ENCODE results near the gene KRT6B.

Gene KRT6B

DNA sequence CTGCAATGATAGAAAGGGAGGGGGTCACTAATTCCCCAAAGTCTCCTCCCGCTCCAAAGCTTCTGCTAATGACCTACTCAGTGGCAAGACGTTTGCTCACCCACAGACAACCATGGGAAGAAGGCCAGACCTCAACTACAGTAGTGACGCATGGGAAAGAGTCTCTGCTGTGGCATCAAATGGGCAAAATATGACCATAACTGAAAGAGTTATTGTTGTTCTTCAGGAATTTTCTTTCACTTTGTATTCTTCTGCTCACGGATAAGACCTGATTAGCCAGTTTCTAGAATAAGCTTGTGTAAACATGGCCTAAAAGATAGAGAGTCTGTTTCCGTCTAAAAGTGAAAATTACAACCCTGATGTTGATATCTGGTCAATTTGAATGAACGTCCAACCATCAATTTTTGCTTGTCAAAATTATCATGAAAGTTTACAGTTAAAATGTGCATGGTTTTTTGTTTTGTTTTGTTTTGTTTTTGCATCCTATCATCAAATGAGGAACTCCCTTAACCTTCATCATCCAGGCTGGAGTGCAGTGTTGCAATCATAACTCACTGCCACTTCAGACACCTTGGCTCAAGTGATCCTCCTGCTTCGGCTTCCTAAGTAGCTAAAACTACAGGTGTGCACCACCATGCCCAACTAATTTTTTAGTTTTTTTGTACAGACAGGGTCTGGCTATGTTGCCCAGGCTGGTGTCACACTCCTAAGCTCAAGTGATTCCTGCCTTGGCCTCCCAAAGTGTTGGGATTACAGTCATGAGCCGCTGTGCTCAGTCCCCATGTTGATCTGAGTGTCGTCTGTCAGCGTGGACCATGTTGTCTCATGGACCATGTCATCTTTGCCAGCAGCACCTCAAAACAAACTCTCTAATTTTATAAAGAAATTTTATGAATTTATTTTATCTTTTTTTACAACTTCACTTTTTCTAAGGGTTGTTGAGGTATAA is 7.0 kb downstream of the KRT6B start:
- TF ChIP-seq TCF12 (IDR thresholded peaks at IDR 0.05; ENCODE audit: low read depth) (no peak), NFIC (IDR thresholded peaks at IDR 0.05) (no peak), EP300 (IDR thresholded peaks at IDR 0.05; ENCODE audit: borderline replicate concordance) (no peak), EGR1 (IDR thresholded peaks at IDR 0.05) (no peak), RAD21 (IDR thresholded peaks at IDR 0.05; ENCODE audit: low read depth) (no peak), CEBPB (IDR thresholded peaks at IDR 0.05) (no peak), TEAD4 (IDR thresholded peaks at IDR 0.05) (no peak), CREB1 (IDR thresholded peaks at IDR 0.05; ENCODE audit: low read depth) (no peak), YY1 (IDR thresholded peaks at IDR 0.05; ENCODE audit: low read depth) (no peak), FOXM1 (IDR thresholded peaks at IDR 0.05; ENCODE audit: borderline replicate concordance, low read depth) (no peak)
- TF ChIP-seq, protein P1, sequence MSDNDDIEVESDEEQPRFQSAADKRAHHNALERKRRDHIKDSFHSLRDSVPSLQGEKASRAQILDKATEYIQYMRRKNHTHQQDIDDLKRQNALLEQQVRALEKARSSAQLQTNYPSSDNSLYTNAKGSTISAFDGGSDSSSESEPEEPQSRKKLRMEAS (IDR thresholded peaks at IDR 0.05) = no peak
- TF ChIP-seq, protein P2, sequence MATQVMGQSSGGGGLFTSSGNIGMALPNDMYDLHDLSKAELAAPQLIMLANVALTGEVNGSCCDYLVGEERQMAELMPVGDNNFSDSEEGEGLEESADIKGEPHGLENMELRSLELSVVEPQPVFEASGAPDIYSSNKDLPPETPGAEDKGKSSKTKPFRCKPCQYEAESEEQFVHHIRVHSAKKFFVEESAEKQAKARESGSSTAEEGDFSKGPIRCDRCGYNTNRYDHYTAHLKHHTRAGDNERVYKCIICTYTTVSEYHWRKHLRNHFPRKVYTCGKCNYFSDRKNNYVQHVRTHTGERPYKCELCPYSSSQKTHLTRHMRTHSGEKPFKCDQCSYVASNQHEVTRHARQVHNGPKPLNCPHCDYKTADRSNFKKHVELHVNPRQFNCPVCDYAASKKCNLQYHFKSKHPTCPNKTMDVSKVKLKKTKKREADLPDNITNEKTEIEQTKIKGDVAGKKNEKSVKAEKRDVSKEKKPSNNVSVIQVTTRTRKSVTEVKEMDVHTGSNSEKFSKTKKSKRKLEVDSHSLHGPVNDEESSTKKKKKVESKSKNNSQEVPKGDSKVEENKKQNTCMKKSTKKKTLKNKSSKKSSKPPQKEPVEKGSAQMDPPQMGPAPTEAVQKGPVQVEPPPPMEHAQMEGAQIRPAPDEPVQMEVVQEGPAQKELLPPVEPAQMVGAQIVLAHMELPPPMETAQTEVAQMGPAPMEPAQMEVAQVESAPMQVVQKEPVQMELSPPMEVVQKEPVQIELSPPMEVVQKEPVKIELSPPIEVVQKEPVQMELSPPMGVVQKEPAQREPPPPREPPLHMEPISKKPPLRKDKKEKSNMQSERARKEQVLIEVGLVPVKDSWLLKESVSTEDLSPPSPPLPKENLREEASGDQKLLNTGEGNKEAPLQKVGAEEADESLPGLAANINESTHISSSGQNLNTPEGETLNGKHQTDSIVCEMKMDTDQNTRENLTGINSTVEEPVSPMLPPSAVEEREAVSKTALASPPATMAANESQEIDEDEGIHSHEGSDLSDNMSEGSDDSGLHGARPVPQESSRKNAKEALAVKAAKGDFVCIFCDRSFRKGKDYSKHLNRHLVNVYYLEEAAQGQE (IDR thresholded peaks at IDR 0.05; ENCODE audit: low read depth) = no peak
- TF ChIP-seq, protein P3, sequence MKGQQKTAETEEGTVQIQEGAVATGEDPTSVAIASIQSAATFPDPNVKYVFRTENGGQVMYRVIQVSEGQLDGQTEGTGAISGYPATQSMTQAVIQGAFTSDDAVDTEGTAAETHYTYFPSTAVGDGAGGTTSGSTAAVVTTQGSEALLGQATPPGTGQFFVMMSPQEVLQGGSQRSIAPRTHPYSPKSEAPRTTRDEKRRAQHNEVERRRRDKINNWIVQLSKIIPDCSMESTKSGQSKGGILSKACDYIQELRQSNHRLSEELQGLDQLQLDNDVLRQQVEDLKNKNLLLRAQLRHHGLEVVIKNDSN (IDR thresholded peaks at IDR 0.05) = no peak

DNA sequence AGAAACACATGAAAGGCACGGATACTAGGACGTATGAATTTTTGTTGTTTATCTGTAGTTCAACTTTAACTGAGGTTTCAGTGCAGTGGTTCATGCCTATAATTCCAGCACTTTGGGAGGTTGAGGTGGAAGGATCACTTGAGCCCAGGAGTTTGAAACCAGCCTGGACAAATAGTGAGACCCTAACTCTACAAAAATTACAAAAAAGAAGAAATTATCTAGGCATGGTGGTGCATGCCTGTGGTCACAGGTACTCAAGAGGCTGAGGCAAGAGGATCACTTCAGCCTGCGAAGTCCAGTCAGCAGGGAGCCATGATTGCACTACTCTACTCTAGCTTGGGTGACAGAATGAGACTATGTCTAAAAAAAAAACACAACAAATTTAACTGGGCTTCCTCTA is 8.0 kb downstream of the KRT6B start:
- no peak for TF ChIP-seq CREB1 (IDR thresholded peaks at IDR 0.05; ENCODE audit: low read depth)
- no peak for TF ChIP-seq ZBTB7A (IDR thresholded peaks at IDR 0.05; ENCODE audit: low read depth)
- no peak for TF ChIP-seq TAF1 (IDR thresholded peaks at IDR 0.05; ENCODE audit: low read depth)
- TF ChIP-seq YY1 (IDR thresholded peaks at IDR 0.05; ENCODE audit: low read depth) = no peak
- no peak for TF ChIP-seq FOXM1 (IDR thresholded peaks at IDR 0.05; ENCODE audit: borderline replicate concordance, low read depth)
- TF ChIP-seq NFIC (IDR thresholded peaks at IDR 0.05) = no peak
- no peak for TF ChIP-seq RAD21 (IDR thresholded peaks at IDR 0.05; ENCODE audit: low read depth)
- TF ChIP-seq, protein P1 (IDR thresholded peaks at IDR 0.05) = no peak
- TF ChIP-seq EGR1 (IDR thresholded peaks at IDR 0.05) = no peak
- no peak for TF ChIP-seq TCF12 (IDR thresholded peaks at IDR 0.05; ENCODE audit: low read depth)
- no peak for TF ChIP-seq TEAD4 (IDR thresholded peaks at IDR 0.05)
- TF ChIP-seq EP300 (IDR thresholded peaks at IDR 0.05; ENCODE audit: borderline replicate concordance) = no peak

DNA sequence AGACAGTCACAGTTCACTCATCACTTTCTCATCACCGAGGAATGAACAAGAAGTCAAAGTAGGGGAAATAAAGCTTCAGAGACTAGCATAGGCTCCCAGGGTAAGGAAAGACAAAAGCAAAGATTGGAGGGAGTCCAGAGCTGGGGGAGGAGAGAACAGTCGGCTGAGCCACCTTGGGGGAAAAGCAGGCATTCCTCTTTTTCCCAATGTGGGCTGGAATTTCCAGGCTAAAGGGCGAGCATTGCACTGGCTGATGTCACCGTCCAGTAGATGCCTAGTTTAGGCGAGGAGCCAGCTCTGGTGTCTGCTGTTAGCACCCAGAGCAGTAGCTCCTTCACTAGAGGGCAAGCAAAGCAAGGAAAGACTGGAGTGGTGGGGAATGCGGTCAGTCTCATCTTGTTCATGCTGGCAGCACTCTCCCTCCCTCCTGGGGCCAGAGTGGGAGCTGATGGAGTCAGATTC is 9.3 kb downstream of the KRT6B start:
- peak; percentile 75 for TF ChIP-seq RAD21 (IDR thresholded peaks at IDR 0.05; ENCODE audit: low read depth)
- no peak for TF ChIP-seq EGR1 (IDR thresholded peaks at IDR 0.05)
- TF ChIP-seq TEAD4 (IDR thresholded peaks at IDR 0.05) = peak; percentile 71
- no peak for TF ChIP-seq ZBTB7A (IDR thresholded peaks at IDR 0.05; ENCODE audit: low read depth)
- no peak for TF ChIP-seq TAF1 (IDR thresholded peaks at IDR 0.05; ENCODE audit: low read depth)
- peak; percentile 68; the same call in 1 of the 2 replicates for TF ChIP-seq NFIC (IDR thresholded peaks at IDR 0.05)

DNA sequence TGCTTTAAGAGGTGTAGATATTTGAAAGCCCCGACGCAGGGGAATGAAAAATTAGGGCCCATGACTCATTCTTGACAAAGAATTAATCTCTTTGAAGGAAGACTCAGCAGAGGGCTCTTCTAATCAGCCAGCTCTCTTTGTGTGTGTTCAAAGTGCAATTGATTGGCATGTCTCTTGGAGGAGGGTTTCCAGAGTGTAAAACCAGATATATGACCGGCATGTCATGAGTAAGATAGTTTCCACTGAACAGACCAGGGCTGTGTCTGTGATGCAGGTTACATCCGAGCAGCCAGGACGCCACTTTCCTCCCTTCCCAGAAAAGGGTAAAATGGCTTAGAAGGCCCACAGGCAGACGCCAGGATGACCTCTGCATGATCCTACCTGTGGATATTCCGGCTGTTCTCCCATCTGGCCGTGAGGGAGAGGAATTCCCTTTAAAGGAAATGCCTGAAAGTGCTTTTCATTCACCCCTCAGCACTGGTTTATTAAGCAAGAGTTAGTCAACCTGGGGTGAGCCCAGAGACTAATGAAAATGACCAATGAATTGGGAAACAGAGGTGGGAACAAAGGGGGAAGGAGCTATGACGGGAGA is 10.5 kb downstream of the KRT6B start:
- TF ChIP-seq, protein P3 (IDR thresholded peaks at IDR 0.05) = no peak
- TF ChIP-seq EGR1 (IDR thresholded peaks at IDR 0.05) = no peak
- TF ChIP-seq, protein P1 (IDR thresholded peaks at IDR 0.05) = no peak
- no peak for TF ChIP-seq YY1 (IDR thresholded peaks at IDR 0.05; ENCODE audit: low read depth)
- TF ChIP-seq, protein P2 (IDR thresholded peaks at IDR 0.05; ENCODE audit: low read depth) = no peak
- TF ChIP-seq CREB1 (IDR thresholded peaks at IDR 0.05; ENCODE audit: low read depth) = no peak
- TF ChIP-seq RAD21 (IDR thresholded peaks at IDR 0.05; ENCODE audit: low read depth) = no peak
- no peak for TF ChIP-seq FOXM1 (IDR thresholded peaks at IDR 0.05; ENCODE audit: borderline replicate concordance, low read depth)
- TF ChIP-seq TAF1 (IDR thresholded peaks at IDR 0.05; ENCODE audit: low read depth) = no peak
- TF ChIP-seq CEBPB (IDR thresholded peaks at IDR 0.05) = no peak
- no peak for TF ChIP-seq NFIC (IDR thresholded peaks at IDR 0.05)
- TF ChIP-seq TEAD4 (IDR thresholded peaks at IDR 0.05) = no peak
- no peak for TF ChIP-seq ZBTB7A (IDR thresholded peaks at IDR 0.05; ENCODE audit: low read depth)
- no peak for TF ChIP-seq EP300 (IDR thresholded peaks at IDR 0.05; ENCODE audit: borderline replicate concordance)
- TF ChIP-seq TCF12 (IDR thresholded peaks at IDR 0.05; ENCODE audit: low read depth) = no peak
